CD4-positive, CD25-positive, alpha-beta regulatory T cell (primary cell): ENCODE data around the gene KLF2. TPM values are rescaled to one million over a fixed set of nuclear protein-coding genes. Genes with fewer than 3 reads are reported as not detected.

Source experiments
- ATAC-seq, 2 donors: fragments of 150-1000 bp; cut with Tn5 transposase; one replicate each; pipeline ENCODE4 v1.10.0; 2021; ENCODE audit warnings: low read depth in 2 of 2, moderate number of reproducible peaks in 2 of 2, moderate library complexity in 1 of 2
- DNase-seq, 3 donors: peaks; one replicate each; pipeline versions ENCODE4 v3.0.0 to v3.0.0-alpha.2; 2012 to 2022; ENCODE audit warnings: mixed read lengths in 1 of 3
- H3K27ac ChIP-seq: one replicate; pipeline ENCODE4 v1.7.0; 2013; ENCODE audit warnings: mild to moderate bottlenecking, low read length; ENCODE audit not compliant: insufficient read depth, poor library complexity, severe bottlenecking
- H3K27me3 ChIP-seq: one replicate; pipeline ENCODE4 v1.7.0; 2013; ENCODE audit warnings: low read length; ENCODE audit not compliant: control insufficient read depth, insufficient read depth
- H3K36me3 ChIP-seq: one replicate; pipeline ENCODE4 v1.7.0; 2013; ENCODE audit warnings: mild to moderate bottlenecking, low read length, moderate library complexity; ENCODE audit not compliant: control insufficient read depth, insufficient read depth
- H3K4me1 ChIP-seq: 2 replicates; pipeline ENCODE4 v1.7.0; 2013; ENCODE audit warnings: mild to moderate bottlenecking, low read length; ENCODE audit not compliant: insufficient read depth, control insufficient read depth, poor library complexity, severe bottlenecking
- H3K4me3 ChIP-seq: one replicate; pipeline ENCODE4 v1.7.0; 2013; ENCODE audit warnings: low read depth, mild to moderate bottlenecking, low read length, moderate library complexity
- H3K9me3 ChIP-seq, 2 experiments: 1 replicate in 1 of 2; 2 replicates in 1 of 2; pipeline ENCODE4 v1.7.0; 2013; ENCODE audit warnings: low read length in 2 of 2, mild to moderate bottlenecking in 1 of 2, moderate library complexity in 1 of 2; ENCODE audit not compliant: control insufficient read depth in 2 of 2
- H3K27ac Mint-ChIP-seq, 3 donors: one replicate each; pipeline ENCODE4 v1.8.0; 2020 to 2022; ENCODE audit warnings: mild to moderate bottlenecking in 3 of 3, mixed read lengths in 3 of 3, moderate library complexity in 2 of 3
- H3K27me3 Mint-ChIP-seq: one replicate; pipeline ENCODE4 v1.8.0; 2022; ENCODE audit warnings: mild to moderate bottlenecking, mixed read lengths
- H3K36me3 Mint-ChIP-seq: one replicate; pipeline ENCODE4 v1.8.0; 2020; ENCODE audit warnings: mixed read lengths
- H3K4me1 Mint-ChIP-seq, 4 donors: one replicate each; pipeline ENCODE4 v1.8.0; 2020 to 2022; ENCODE audit warnings: mixed read lengths in 4 of 4, mild to moderate bottlenecking in 1 of 4
- H3K4me3 Mint-ChIP-seq, 4 donors: one replicate each; pipeline ENCODE4 v1.8.0; 2020 to 2022; ENCODE audit warnings: mild to moderate bottlenecking in 4 of 4, mixed read lengths in 4 of 4, moderate library complexity in 3 of 4
- H3K9me3 Mint-ChIP-seq, 7 donors: one replicate each; pipeline ENCODE4 v1.8.0; 2020 to 2022; ENCODE audit warnings: mixed read lengths in 7 of 7, mild to moderate bottlenecking in 3 of 7, moderate library complexity in 2 of 7
- polyA plus RNA-seq, 4 donors: library from polyadenylated mRNA; unstranded; fragments of 300-500 nt; fragmentation: Illumina TruSeq; gene quantifications; one replicate each; pipeline ENCODE4 v1.2.3, GENCODE V29; 2021
- total RNA-seq: library from RNA; stranded (reverse); gene quantifications from one replicate; pipeline ENCODE4 v1.2.3, GENCODE V29; 2022

Gene KLF2
- total and polyA plus RNA-seq, 5 donors from 2014 or later, result 95.1 to 725 (median 138) TPM

- Histone ChIP-seq H3K4me1 (no peaks in the 10 kb centered on the region), H3K27me3 (no peaks in the 10 kb centered on the region), H3K27ac (no peak overlapping the region), H3K9me3 (no peaks in the 10 kb centered on the region), H3K36me3 (no peaks in the 10 kb centered on the region), H3K4me3 (no peak overlapping the region)
- DNase-seq, result no peak
- H3K27ac Mint-ChIP-seq, result peak overlapping the region in 1 of 3 donors; percentile 70
- H3K36me3 Mint-ChIP-seq, result peaks cover 5% of the 10 kb centered on the region
- peaks cover 0 to 20% (median 8%) of the 10 kb centered on the region in 4 donors for H3K4me1 Mint-ChIP-seq
- no peak for ATAC-seq
- H3K9me3 Mint-ChIP-seq, result peaks cover 0 to 3% (median 0%) of the 10 kb centered on the region in 7 donors
- no peak overlapping the region for H3K4me3 Mint-ChIP-seq
- no peaks in the 10 kb centered on the region for H3K27me3 Mint-ChIP-seq
Observed at GRCh38 chr19:16315825-16316505, 8.7 kb upstream of the KLF2 start.

DNA sequence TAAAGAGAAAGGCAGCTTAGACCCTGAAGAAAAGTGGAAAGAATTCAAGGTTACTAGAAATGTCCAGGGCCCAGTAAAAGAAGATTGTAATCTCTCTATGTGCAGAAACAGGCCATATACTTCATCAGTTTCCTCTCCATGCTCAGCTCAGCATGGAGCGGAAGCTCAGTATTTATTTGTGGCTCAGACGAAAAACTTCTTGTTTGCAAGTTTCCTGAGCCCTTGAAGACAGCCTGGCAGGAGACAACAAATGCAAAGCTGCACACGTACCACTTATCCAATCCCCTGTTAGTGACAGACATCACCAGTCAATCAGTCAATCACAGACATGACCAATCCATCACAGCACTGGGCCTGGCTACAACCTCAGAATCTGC is 8.1 kb upstream of the KLF2 start:
- ATAC-seq (no peak), DNase-seq (no peak)
- Histone ChIP-seq H3K4me3 (no peak overlapping the region), H3K27me3 (no peaks in the 10 kb centered on the region), H3K9me3 (no peaks in the 10 kb centered on the region), H3K27ac (no peak overlapping the region), H3K36me3 (no peaks in the 10 kb centered on the region), H3K4me1 (no peaks in the 10 kb centered on the region)
- Mint-ChIP-seq H3K36me3 (peaks cover 5% of the 10 kb centered on the region), H3K4me1 (peaks cover 0 to 20% (median 8%) of the 10 kb centered on the region in 4 donors), H3K27me3 (no peaks in the 10 kb centered on the region), H3K27ac (peak overlapping the region in 2 of 3 donors; percentile 17 to 50), H3K4me3 (no peak overlapping the region), H3K9me3 (peaks cover 0 to 3% (median 0%) of the 10 kb centered on the region in 7 donors)

DNA sequence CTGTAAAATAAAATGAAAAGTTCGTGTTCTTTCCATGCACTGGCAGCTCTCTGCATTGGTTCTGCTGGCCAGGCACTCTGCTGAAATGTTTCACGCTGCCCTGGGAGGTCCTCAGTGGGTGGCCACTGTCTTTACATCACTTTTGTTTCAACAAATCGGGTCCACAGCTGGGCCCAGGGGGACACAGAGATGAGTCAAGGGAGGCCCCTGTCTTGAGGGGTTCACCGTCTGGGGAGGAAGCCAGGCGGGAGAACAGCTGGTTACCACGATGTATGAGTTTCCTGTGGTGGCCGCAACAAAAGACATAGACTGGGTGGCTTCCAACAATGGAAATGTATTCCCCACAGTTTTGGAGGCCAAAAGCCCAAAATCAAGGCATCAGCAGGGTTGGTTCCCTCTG is 5.1 kb upstream of the KLF2 start:
- DNase-seq (no peak), ATAC-seq (no peak)
- Histone ChIP-seq H3K9me3 (no peaks in the 10 kb centered on the region), H3K4me1 (peaks cover 11% of the 10 kb centered on the region), H3K36me3 (no peaks in the 10 kb centered on the region), H3K27me3 (no peaks in the 10 kb centered on the region), H3K4me3 (no peak overlapping the region), H3K27ac (no peak overlapping the region)
- Mint-ChIP-seq H3K9me3 (peaks cover 0 to 3% (median 0%) of the 10 kb centered on the region in 7 donors), H3K36me3 (peaks cover 5% of the 10 kb centered on the region), H3K27me3 (peaks cover 15% of the 10 kb centered on the region), H3K4me1 (peaks cover 0 to 43% (median 22%) of the 10 kb centered on the region in 4 donors), H3K4me3 (no peak overlapping the region), H3K27ac (no peak overlapping the region)

DNA sequence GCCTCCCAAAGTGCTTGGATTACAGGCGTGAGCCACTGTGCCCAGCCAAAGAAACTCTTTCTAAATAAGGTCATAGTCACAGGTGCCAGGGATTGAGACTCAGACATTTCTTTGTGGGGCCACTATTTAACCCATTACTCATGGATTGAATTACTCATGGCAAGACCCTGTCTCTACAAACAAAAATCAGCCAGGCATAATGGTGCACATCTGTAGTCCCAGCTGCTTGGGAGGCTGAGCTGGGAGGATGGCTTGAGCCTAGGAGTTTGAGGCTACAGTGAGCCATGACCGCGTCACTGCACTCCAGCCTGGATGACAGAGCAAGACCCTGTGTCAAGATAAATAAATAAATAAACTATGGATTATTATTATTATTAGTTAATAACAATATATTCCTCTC is 3.6 kb upstream of the KLF2 start:
- ATAC-seq (no peak), DNase-seq (no peak)
- Mint-ChIP-seq H3K27ac (no peak overlapping the region), H3K36me3 (peaks cover 8% of the 10 kb centered on the region), H3K9me3 (peaks cover 0 to 3% (median 0%) of the 10 kb centered on the region in 7 donors), H3K4me3 (peak overlapping the region in 1 of 4 donors; percentile 88), H3K27me3 (peaks cover 17% of the 10 kb centered on the region), H3K4me1 (peaks cover 0 to 43% (median 20%) of the 10 kb centered on the region in 4 donors)
- Histone ChIP-seq H3K4me3 (no peak overlapping the region), H3K27me3 (no peaks in the 10 kb centered on the region), H3K36me3 (peaks cover 4% of the 10 kb centered on the region), H3K27ac (no peak overlapping the region), H3K4me1 (peaks cover 11% of the 10 kb centered on the region), H3K9me3 (no peaks in the 10 kb centered on the region)

GRCh38 chr19:16325161-16325527 is 518 bp downstream of the KLF2 start:
- Histone ChIP-seq H3K4me1 (peaks cover 37% of the 10 kb centered on the region), H3K27me3 (no peaks in the 10 kb centered on the region), H3K27ac (peak overlapping the region; percentile 94), H3K36me3 (peaks cover 37% of the 10 kb centered on the region), H3K9me3 (no peaks in the 10 kb centered on the region), H3K4me3 (no peak overlapping the region)
- peak overlapping the region in 1 of 3 donors; percentile 74 for H3K27ac Mint-ChIP-seq
- H3K4me3 Mint-ChIP-seq, result peak overlapping the region; percentile 63 to 88 (median 83)
- peaks cover 3 to 47% (median 26%) of the 10 kb centered on the region in 4 donors for H3K4me1 Mint-ChIP-seq
- H3K36me3 Mint-ChIP-seq, result peaks cover 42% of the 10 kb centered on the region
- H3K27me3 Mint-ChIP-seq, result peaks cover 24% of the 10 kb centered on the region
- ATAC-seq (no peak), DNase-seq (peak in 1 of 3 donors; percentile 47)
- peaks cover 0 to 22% (median 0%) of the 10 kb centered on the region in 7 donors for H3K9me3 Mint-ChIP-seq

DNA sequence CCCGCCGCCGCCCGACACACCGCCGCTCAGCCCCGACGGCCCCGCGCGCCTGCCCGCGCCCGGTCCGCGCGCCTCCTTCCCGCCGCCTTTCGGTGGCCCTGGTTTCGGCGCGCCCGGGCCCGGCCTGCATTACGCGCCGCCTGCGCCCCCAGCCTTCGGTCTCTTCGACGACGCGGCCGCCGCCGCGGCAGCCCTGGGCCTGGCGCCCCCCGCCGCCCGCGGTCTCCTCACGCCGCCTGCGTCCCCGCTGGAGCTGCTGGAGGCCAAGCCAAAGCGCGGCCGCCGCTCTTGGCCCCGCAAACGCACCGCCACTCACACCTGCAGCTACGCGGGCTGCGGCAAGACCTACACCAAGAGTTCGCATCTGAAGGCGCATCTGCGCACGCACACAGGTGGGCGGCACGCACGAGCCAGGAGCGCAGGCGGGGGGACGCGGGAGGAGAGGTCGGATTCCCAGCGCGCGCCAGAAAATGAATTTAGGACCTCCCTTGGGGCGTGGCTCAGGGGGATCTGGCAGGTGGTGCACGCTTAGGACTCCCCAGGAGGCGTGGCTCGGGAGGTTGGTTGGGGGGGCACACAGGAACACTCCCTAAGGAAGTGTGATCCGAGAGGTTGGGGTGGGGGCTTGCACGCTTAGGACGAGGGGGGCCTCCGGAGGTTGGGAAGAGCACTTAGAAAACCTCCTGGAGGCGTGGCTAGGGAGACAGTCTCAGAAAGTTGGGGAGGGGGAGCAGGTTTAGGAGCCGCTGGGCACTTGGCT is 1.2 kb downstream of the KLF2 start:
- H3K9me3 ChIP-seq, result no peaks in the 10 kb centered on the region
- DNase-seq (peak; percentile 58 to 80 (median 69)), ATAC-seq (no peak)
- peaks cover 3 to 51% (median 30%) of the 10 kb centered on the region in 4 donors for H3K4me1 Mint-ChIP-seq
- H3K4me3 ChIP-seq, result peak overlapping the region; percentile 98
- peaks cover 24% of the 10 kb centered on the region for H3K27me3 Mint-ChIP-seq
- H3K27me3 ChIP-seq, result no peaks in the 10 kb centered on the region
- peaks cover 37% of the 10 kb centered on the region for H3K36me3 ChIP-seq
- peaks cover 0 to 24% (median 0%) of the 10 kb centered on the region in 7 donors for H3K9me3 Mint-ChIP-seq
- peak overlapping the region; percentile 86 for H3K27ac ChIP-seq
- H3K27ac Mint-ChIP-seq, result peak overlapping the region; percentile 98 to 100 (median 98)
- peak overlapping the region; percentile 85 to 100 (median 98) for H3K4me3 Mint-ChIP-seq
- peaks cover 44% of the 10 kb centered on the region for H3K4me1 ChIP-seq
- peaks cover 45% of the 10 kb centered on the region for H3K36me3 Mint-ChIP-seq

DNA sequence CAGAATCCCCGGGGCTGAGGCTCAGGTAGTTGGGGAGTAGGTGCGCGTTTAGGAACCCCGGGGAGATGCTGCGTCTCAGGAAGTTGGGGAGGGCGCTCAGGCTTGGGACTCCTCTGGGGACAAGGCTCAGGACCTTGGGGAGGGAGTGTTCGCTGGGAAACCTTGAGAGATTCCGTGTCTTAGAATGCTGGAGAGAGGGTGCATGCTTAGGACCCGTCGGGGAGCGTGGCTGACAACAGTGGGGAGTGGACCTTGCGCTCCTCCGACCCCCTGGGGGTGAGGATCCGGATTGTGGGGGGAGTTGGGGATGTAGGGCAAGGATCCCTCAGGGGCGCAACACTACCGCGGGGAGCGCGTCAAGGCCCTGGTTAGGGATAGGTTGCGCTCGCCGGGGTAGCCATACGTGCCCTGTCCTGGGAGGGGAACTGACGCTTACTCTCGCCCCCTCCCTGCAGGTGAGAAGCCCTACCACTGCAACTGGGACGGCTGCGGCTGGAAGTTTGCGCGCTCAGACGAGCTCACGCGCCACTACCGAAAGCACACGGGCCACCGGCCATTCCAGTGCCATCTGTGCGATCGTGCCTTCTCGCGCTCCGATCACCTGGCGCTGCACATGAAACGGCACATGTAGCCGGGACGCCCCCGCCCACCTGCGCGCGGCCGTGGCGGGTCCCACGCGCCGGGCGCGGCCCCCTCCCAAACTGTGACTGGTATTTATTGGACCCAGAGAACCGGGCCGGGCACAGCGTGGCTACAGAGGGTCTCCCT is 2.0 kb downstream of the KLF2 start:
- Mint-ChIP-seq H3K9me3 (peaks cover 0 to 24% (median 0%) of the 10 kb centered on the region in 7 donors), H3K4me1 (peaks cover 3 to 58% (median 36%) of the 10 kb centered on the region in 4 donors), H3K36me3 (peaks cover 45% of the 10 kb centered on the region), H3K27ac (peak overlapping the region; percentile 98 to 100 (median 99)), H3K4me3 (peak overlapping the region; percentile 85 to 100 (median 98)), H3K27me3 (peaks cover 24% of the 10 kb centered on the region)
- Histone ChIP-seq H3K27ac (peak overlapping the region; percentile 86), H3K27me3 (no peaks in the 10 kb centered on the region), H3K9me3 (no peaks in the 10 kb centered on the region), H3K4me1 (peaks cover 52% of the 10 kb centered on the region), H3K36me3 (peaks cover 37% of the 10 kb centered on the region), H3K4me3 (peak overlapping the region; percentile 98)
- peak; percentile 29 to 81 (median 71) for DNase-seq
- ATAC-seq, result no peak
